Measurements from ENCODE around the gene SSNA1. TPM values are rescaled to one million over a fixed set of nuclear protein-coding genes. Genes with fewer than 3 reads are reported as not detected.
A peak's percentile ranks its signal among the peaks of the same experiment; 100 is the strongest.

SSNA1 gene
- total and polyA plus RNA-seq, 2 donors (not counting 1 experiment from before 2014, with no cell fraction given), result 37.7 to 56.3 TPM

GRCh38 chr9:137149942-137150616 lies 38.4 kb upstream of the SSNA1 start:
- TF ChIP-seq, protein P1, sequence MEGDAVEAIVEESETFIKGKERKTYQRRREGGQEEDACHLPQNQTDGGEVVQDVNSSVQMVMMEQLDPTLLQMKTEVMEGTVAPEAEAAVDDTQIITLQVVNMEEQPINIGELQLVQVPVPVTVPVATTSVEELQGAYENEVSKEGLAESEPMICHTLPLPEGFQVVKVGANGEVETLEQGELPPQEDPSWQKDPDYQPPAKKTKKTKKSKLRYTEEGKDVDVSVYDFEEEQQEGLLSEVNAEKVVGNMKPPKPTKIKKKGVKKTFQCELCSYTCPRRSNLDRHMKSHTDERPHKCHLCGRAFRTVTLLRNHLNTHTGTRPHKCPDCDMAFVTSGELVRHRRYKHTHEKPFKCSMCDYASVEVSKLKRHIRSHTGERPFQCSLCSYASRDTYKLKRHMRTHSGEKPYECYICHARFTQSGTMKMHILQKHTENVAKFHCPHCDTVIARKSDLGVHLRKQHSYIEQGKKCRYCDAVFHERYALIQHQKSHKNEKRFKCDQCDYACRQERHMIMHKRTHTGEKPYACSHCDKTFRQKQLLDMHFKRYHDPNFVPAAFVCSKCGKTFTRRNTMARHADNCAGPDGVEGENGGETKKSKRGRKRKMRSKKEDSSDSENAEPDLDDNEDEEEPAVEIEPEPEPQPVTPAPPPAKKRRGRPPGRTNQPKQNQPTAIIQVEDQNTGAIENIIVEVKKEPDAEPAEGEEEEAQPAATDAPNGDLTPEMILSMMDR (conservative IDR thresholded peaks at IDR 0.05 in 1 of 2, IDR thresholded peaks at IDR 0.05 in 1 of 2; ENCODE audit: low read depth in 1 of 2, low read length in 2 of 2), result no peak
- no peak for TF ChIP-seq EZH2 (IDR thresholded peaks at IDR 0.05; ENCODE audit: low read length, missing control alignments)
- Histone ChIP-seq H3K27me3 (ENCODE audit: control insufficient read depth, insufficient read depth, low read length) (no peaks in the 10 kb centered on the region), H3K79me2 (ENCODE audit: control insufficient read depth, insufficient read depth, low read length) (no peaks in the 10 kb centered on the region), H3K36me3 (ENCODE audit: control insufficient read depth, insufficient read depth, low read length) (no peaks in the 10 kb centered on the region), H3K27ac (ENCODE audit: insufficient read depth, low read length) (no peak overlapping the region), H3K9ac (ENCODE audit: insufficient read depth, low read length) (no peak overlapping the region), H3K9me3 (ENCODE audit: control insufficient read depth, insufficient read depth, low read depth, low read length) (no peaks in the 10 kb centered on the region), H2AFZ (ENCODE audit: low read length) (no peak overlapping the region), H3K4me2 (ENCODE audit: extremely low read depth, insufficient read depth, low read length) (no peak overlapping the region), H3K4me1 (ENCODE audit: control insufficient read depth, extremely low read depth, insufficient read depth, low read length) (no peaks in the 10 kb centered on the region), H4K20me1 (ENCODE audit: control insufficient read depth, extremely low read depth, insufficient read depth, low read length) (no peaks in the 10 kb centered on the region), H3K4me3 (replicated peaks in 1 of 4; ENCODE audit: control extremely low read depth in 1 of 4, insufficient read depth in 1 of 4, low read depth in 3 of 4, low read length in 4 of 4) (no peak overlapping the region)
- DNase-seq (ENCODE audit: low read depth in 2 of 2), result no peak

DNA sequence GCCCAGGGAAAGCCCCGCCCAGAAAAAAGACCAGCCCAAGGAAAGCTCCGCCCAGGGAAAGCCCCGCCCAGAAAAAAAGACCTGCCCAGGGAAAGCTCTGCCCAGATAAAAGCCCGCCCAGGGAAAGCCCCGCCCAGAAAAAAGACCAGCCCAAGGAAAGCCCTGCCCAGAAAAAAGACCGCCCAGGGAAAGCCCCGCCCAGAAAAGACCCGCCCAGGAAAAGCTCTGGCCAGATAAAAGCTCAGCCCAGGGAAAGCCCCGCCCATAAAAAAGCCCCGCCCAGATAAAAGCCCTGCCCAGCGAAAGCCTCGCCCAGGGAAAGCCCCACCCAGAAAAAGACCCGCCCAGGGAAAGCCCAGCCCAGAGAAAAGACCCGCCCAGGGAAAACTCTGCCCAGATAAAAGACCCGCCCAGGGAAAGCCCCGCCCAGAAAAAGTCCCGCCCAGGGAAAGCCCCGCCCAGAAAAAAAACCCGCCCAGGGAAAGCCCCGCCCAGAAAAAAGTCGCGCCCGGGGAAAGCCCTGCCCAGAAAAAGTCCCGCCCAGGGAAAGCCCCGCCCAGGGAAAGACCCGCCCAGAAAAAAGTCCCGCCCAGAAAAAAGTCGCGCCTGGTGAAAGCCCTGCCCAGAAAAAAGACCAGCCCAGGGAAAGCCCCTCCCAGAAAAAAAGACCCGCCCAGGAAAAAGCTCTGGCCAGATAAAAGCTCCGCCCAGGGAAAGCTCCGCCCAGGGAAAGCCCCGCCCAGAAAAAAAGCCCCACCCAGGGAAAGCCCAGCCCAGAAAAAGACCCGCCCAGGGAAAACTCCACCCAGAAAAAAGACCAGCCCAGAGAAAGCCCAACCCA lies 37.6 kb upstream of the SSNA1 start:
- Histone ChIP-seq H3K27me3 (ENCODE audit: control insufficient read depth, insufficient read depth, low read length) (peaks cover 2% of the 10 kb centered on the region), H3K4me1 (ENCODE audit: control insufficient read depth, extremely low read depth, insufficient read depth, low read length) (no peaks in the 10 kb centered on the region), H3K79me2 (ENCODE audit: control insufficient read depth, insufficient read depth, low read length) (no peaks in the 10 kb centered on the region), H3K9me3 (ENCODE audit: control insufficient read depth, insufficient read depth, low read depth, low read length) (no peaks in the 10 kb centered on the region), H4K20me1 (ENCODE audit: control insufficient read depth, extremely low read depth, insufficient read depth, low read length) (no peaks in the 10 kb centered on the region), H3K4me2 (ENCODE audit: extremely low read depth, insufficient read depth, low read length) (no peak overlapping the region), H3K4me3 (replicated peaks in 1 of 4; ENCODE audit: control extremely low read depth in 1 of 4, insufficient read depth in 1 of 4, low read depth in 3 of 4, low read length in 4 of 4) (no peak overlapping the region), H2AFZ (ENCODE audit: low read length) (no peak overlapping the region), H3K36me3 (ENCODE audit: control insufficient read depth, insufficient read depth, low read length) (no peaks in the 10 kb centered on the region), H3K27ac (ENCODE audit: insufficient read depth, low read length) (no peak overlapping the region), H3K9ac (ENCODE audit: insufficient read depth, low read length) (no peak overlapping the region)
- TF ChIP-seq, protein P1 (conservative IDR thresholded peaks at IDR 0.05 in 1 of 2, IDR thresholded peaks at IDR 0.05 in 1 of 2; ENCODE audit: low read depth in 1 of 2, low read length in 2 of 2), result no peak
- no peak for TF ChIP-seq EZH2 (IDR thresholded peaks at IDR 0.05; ENCODE audit: low read length, missing control alignments)
- peak in 1 of 2 donors; percentile 36 for DNase-seq (ENCODE audit: low read depth in 2 of 2)

DNA sequence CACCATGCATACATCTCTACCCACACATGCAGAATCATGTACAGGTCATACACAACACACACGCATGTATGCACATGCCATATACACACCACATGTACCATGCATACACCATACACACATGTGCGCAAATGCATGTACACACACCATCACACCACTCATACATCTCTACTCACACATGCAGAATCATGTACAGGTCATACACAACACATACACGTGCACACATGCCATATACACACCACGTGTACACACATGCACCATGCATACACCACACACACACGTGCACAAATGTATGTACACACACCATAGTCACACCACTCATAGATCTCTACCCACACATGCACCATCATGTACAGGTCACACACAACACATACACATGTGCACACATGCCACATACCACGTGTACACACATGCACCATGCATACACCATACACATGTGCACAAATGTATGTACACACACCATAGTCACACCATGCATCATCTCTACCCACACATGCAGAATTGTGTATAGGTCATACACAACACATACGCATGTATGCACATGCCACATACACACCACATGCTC lies 35.6 kb upstream of the SSNA1 start:
- TF ChIP-seq, protein P1 (conservative IDR thresholded peaks at IDR 0.05 in 1 of 2, IDR thresholded peaks at IDR 0.05 in 1 of 2; ENCODE audit: low read depth in 1 of 2, low read length in 2 of 2), result no peak
- TF ChIP-seq EZH2 (IDR thresholded peaks at IDR 0.05; ENCODE audit: low read length, missing control alignments), result no peak
- no peaks in the 10 kb centered on the region for H3K9me3 ChIP-seq (ENCODE audit: control insufficient read depth, insufficient read depth, low read depth, low read length)
- no peak overlapping the region for H3K27ac ChIP-seq (ENCODE audit: insufficient read depth, low read length)
- H3K4me2 ChIP-seq (ENCODE audit: extremely low read depth, insufficient read depth, low read length), result no peak overlapping the region
- no peak overlapping the region for H3K9ac ChIP-seq (ENCODE audit: insufficient read depth, low read length)
- H4K20me1 ChIP-seq (ENCODE audit: control insufficient read depth, extremely low read depth, insufficient read depth, low read length), result no peaks in the 10 kb centered on the region
- H3K36me3 ChIP-seq (ENCODE audit: control insufficient read depth, insufficient read depth, low read length), result no peaks in the 10 kb centered on the region
- no peak overlapping the region for H2AFZ ChIP-seq (ENCODE audit: low read length)
- H3K4me1 ChIP-seq (ENCODE audit: control insufficient read depth, extremely low read depth, insufficient read depth, low read length), result no peaks in the 10 kb centered on the region
- peaks cover 5% of the 10 kb centered on the region for H3K27me3 ChIP-seq (ENCODE audit: control insufficient read depth, insufficient read depth, low read length)
- no peaks in the 10 kb centered on the region for H3K79me2 ChIP-seq (ENCODE audit: control insufficient read depth, insufficient read depth, low read length)
- no peak overlapping the region for H3K4me3 ChIP-seq (replicated peaks in 1 of 4; ENCODE audit: control extremely low read depth in 1 of 4, insufficient read depth in 1 of 4, low read depth in 3 of 4, low read length in 4 of 4)
- DNase-seq (ENCODE audit: low read depth in 2 of 2), result no peak

All from fibroblast of lung (primary cell).